ENCODE data around the gene FLT1.

The FLT1 gene

GRCh38 chr13:28380319-28380718 is 114.6 kb downstream of the FLT1 start:
- Histone ChIP-seq H3K9ac (ENCODE audit: low read depth, low read length) (no peak overlapping the region), H3K79me2 (ENCODE audit: insufficient read depth, low read length) (no peaks in the 10 kb centered on the region), H3K27ac (ENCODE audit: low read length) (no peak overlapping the region), H3K4me3 (ENCODE audit: low read depth in 1 of 2, low read length in 2 of 2) (no peak overlapping the region), H3K9me3 (ENCODE audit: insufficient read depth, low read length, severe bottlenecking) (no peaks in the 10 kb centered on the region), H2AFZ (ENCODE audit: low read depth, low read length) (no peak overlapping the region), H3K4me2 (ENCODE audit: insufficient read depth, low read length) (no peak overlapping the region), H3K27me3 (ENCODE audit: insufficient read depth, low read length, poor library complexity) (no peaks in the 10 kb centered on the region), H3K36me3 (ENCODE audit: insufficient read depth, low read length) (no peaks in the 10 kb centered on the region), H3K4me1 (ENCODE audit: insufficient read depth, low read length) (no peaks in the 10 kb centered on the region), H4K20me1 (ENCODE audit: insufficient read depth, low read length) (no peaks in the 10 kb centered on the region)
- no peak for ATAC-seq (ENCODE audit: insufficient read depth, low read depth)
- DNase-seq, result no peak
- TF ChIP-seq CTCF (IDR thresholded peaks at IDR 0.05; ENCODE audit: borderline replicate concordance, extremely low read depth, low read length, poor library complexity, severe bottlenecking) (no peak), EZH2 (IDR thresholded peaks at IDR 0.05; ENCODE audit: borderline replicate concordance, low read depth, low read length, severe bottlenecking) (no peak)

- Histone ChIP-seq H3K4me1 (ENCODE audit: insufficient read depth, low read length) (no peaks in the 10 kb centered on the region), H3K4me2 (ENCODE audit: insufficient read depth, low read length) (no peak overlapping the region), H3K79me2 (ENCODE audit: insufficient read depth, low read length) (no peaks in the 10 kb centered on the region), H2AFZ (ENCODE audit: low read depth, low read length) (no peak overlapping the region), H3K9ac (ENCODE audit: low read depth, low read length) (no peak overlapping the region), H3K9me3 (ENCODE audit: insufficient read depth, low read length, severe bottlenecking) (no peaks in the 10 kb centered on the region), H3K36me3 (ENCODE audit: insufficient read depth, low read length) (no peaks in the 10 kb centered on the region), H4K20me1 (ENCODE audit: insufficient read depth, low read length) (no peaks in the 10 kb centered on the region), H3K27me3 (ENCODE audit: insufficient read depth, low read length, poor library complexity) (no peaks in the 10 kb centered on the region), H3K27ac (ENCODE audit: low read length) (no peak overlapping the region), H3K4me3 (ENCODE audit: low read depth in 1 of 2, low read length in 2 of 2) (no peak overlapping the region)
- DNase-seq (no peak), ATAC-seq (ENCODE audit: insufficient read depth, low read depth) (no peak)
- TF ChIP-seq CTCF (IDR thresholded peaks at IDR 0.05; ENCODE audit: borderline replicate concordance, extremely low read depth, low read length, poor library complexity, severe bottlenecking), result no peak
- TF ChIP-seq EZH2 (IDR thresholded peaks at IDR 0.05; ENCODE audit: borderline replicate concordance, low read depth, low read length, severe bottlenecking), result no peak
These were observed 115.4 kb downstream of the FLT1 start for GRCh38 chr13:28379371-28380083.

GRCh38 chr13:28376604-28377003 is 118.3 kb downstream of the FLT1 start:
- Histone ChIP-seq H4K20me1 (ENCODE audit: insufficient read depth, low read length) (no peaks in the 10 kb centered on the region), H3K9ac (ENCODE audit: low read depth, low read length) (no peak overlapping the region), H3K4me2 (ENCODE audit: insufficient read depth, low read length) (no peak overlapping the region), H3K79me2 (ENCODE audit: insufficient read depth, low read length) (no peaks in the 10 kb centered on the region), H3K36me3 (ENCODE audit: insufficient read depth, low read length) (no peaks in the 10 kb centered on the region), H3K9me3 (ENCODE audit: insufficient read depth, low read length, severe bottlenecking) (no peaks in the 10 kb centered on the region), H3K4me3 (ENCODE audit: low read depth in 1 of 2, low read length in 2 of 2) (no peak overlapping the region), H3K27ac (ENCODE audit: low read length) (no peak overlapping the region), H3K4me1 (ENCODE audit: insufficient read depth, low read length) (no peaks in the 10 kb centered on the region), H3K27me3 (ENCODE audit: insufficient read depth, low read length, poor library complexity) (no peaks in the 10 kb centered on the region), H2AFZ (ENCODE audit: low read depth, low read length) (no peak overlapping the region)
- no peak for ATAC-seq (ENCODE audit: insufficient read depth, low read depth)
- no peak for DNase-seq
- TF ChIP-seq CTCF (IDR thresholded peaks at IDR 0.05; ENCODE audit: borderline replicate concordance, extremely low read depth, low read length, poor library complexity, severe bottlenecking) (no peak), EZH2 (IDR thresholded peaks at IDR 0.05; ENCODE audit: borderline replicate concordance, low read depth, low read length, severe bottlenecking) (no peak)

All from DND-41 (cell line).